GM06990 (cell line): ENCODE measurements around the gene ARMC3.
"Not testable (repeated sequence)": the region's sequence is repeated elsewhere in the genome, so short reads cannot be mapped to it uniquely, and the experiment has no call there.

Source experiments
- DNase-seq: peaks from one replicate; pipeline ENCODE4 v3.0.0-alpha.2; 2011; ENCODE audit not compliant: insufficient read length; ENCODE audit errors: extremely low read depth
- H3K27me3 ChIP-seq: replicated peaks from 2 replicates; pipeline ENCODE4 v1.6.0; 2011; ENCODE audit warnings: low read length; ENCODE audit not compliant: control insufficient read depth, insufficient read depth
- H3K36me3 ChIP-seq: 2 replicates; pipeline ENCODE4 v1.5.1; 2011; ENCODE audit warnings: low read length; ENCODE audit not compliant: control insufficient read depth, insufficient read depth
- H3K4me3 ChIP-seq: replicated peaks from 2 replicates; pipeline ENCODE4 v1.5.1; 2011; ENCODE audit warnings: low read depth, mild to moderate bottlenecking, control low read depth, low read length
- CTCF ChIP-seq: IDR thresholded peaks from 2 replicates; pipeline ENCODE4 v1.5.1; 2011; ENCODE audit warnings: low read length, control low read depth, mild to moderate bottlenecking, inconsistent platforms; ENCODE audit not compliant: insufficient read depth, poor library complexity, severe bottlenecking

ARMC3 gene

GRCh38 chr10:22897371-22897770 is 30.5 kb upstream of the ARMC3 start:
- TF ChIP-seq CTCF = no peak
- no peaks in the 10 kb centered on the region for H3K27me3 ChIP-seq
- no peak for DNase-seq
- no peak overlapping the region for H3K4me3 ChIP-seq
- no peaks in the 10 kb centered on the region for H3K36me3 ChIP-seq

- DNase-seq = no peak
- TF ChIP-seq CTCF = no peak
- no peaks in the 10 kb centered on the region for H3K27me3 ChIP-seq
- no peak overlapping the region for H3K4me3 ChIP-seq
- H3K36me3 ChIP-seq = no peaks in the 10 kb centered on the region
These were observed 28.5 kb upstream of the ARMC3 start for GRCh38 chr10:22899307-22899706.

GRCh38 chr10:22899775-22900174 is 28.1 kb upstream of the ARMC3 start:
- no peak for TF ChIP-seq CTCF
- H3K36me3 ChIP-seq = no peaks in the 10 kb centered on the region
- no peak overlapping the region for H3K4me3 ChIP-seq
- no peak for DNase-seq
- no peaks in the 10 kb centered on the region for H3K27me3 ChIP-seq

- no peaks in the 10 kb centered on the region for H3K36me3 ChIP-seq
- no peak overlapping the region for H3K4me3 ChIP-seq
- H3K27me3 ChIP-seq = no peaks in the 10 kb centered on the region
- no peak for DNase-seq
- TF ChIP-seq CTCF = no peak
These were observed 26.8 kb upstream of the ARMC3 start for GRCh38 chr10:22900841-22901601.

- not testable (repeated sequence) for H3K36me3 ChIP-seq, DNase-seq, H3K27me3 ChIP-seq, H3K4me3 ChIP-seq
These were observed 25.7 kb upstream of the ARMC3 start for GRCh38 chr10:22902147-22902546.

- no peak overlapping the region for H3K4me3 ChIP-seq
- no peak for DNase-seq
- H3K36me3 ChIP-seq = no peaks in the 10 kb centered on the region
- no peaks in the 10 kb centered on the region for H3K27me3 ChIP-seq
- TF ChIP-seq CTCF = no peak
These were observed 24.2 kb upstream of the ARMC3 start for GRCh38 chr10:22903694-22904093.
